GM23338 (cell line): ENCODE measurements around the gene C10orf105. TPM values are rescaled to one million over a fixed set of nuclear protein-coding genes. Genes with fewer than 3 reads are reported as not detected.

Source experiments
- ATAC-seq: fragments of 200-7000 bp; cut with Tn5 transposase; 3 replicates; pipeline ENCODE4 v1.9.1; 2020
- DNase-seq: peaks from one replicate; pipeline ENCODE4 v3.0.0-alpha.2; 2015; ENCODE audit warnings: low spot score
- H2AFZ ChIP-seq: fragments of 200-600 bp; sonication (generic); 2 replicates; pipeline ENCODE4 v1.8.0; 2016; ENCODE audit warnings: antibody characterized with exemption, mild to moderate bottlenecking, moderate library complexity
- H3F3A ChIP-seq: fragments of 200-600 bp; sonication (generic); replicated peaks from 2 replicates; pipeline ENCODE4 v1.8.0; 2017; ENCODE audit warnings: antibody characterized with exemption, mixed run types, low read depth
- H3K27ac ChIP-seq: fragments of 200-600 bp; sonication (generic); 2 replicates; pipeline ENCODE4 v1.6.1; 2016; ENCODE audit warnings: low read depth
- H3K27me3 ChIP-seq: fragments of 200-600 bp; sonication (generic); 2 replicates; pipeline ENCODE4 v1.8.0; 2016; ENCODE audit warnings: mild to moderate bottlenecking, mixed run types, moderate library complexity; ENCODE audit not compliant: insufficient read depth
- H3K36me3 ChIP-seq: fragments of 200-600 bp; sonication (generic); 2 replicates; pipeline ENCODE4 v1.8.0; 2016; ENCODE audit warnings: mild to moderate bottlenecking; ENCODE audit not compliant: insufficient read depth
- H3K4me1 ChIP-seq: fragments of 200-600 bp; sonication (generic); 2 replicates; pipeline ENCODE4 v1.8.0; 2016; ENCODE audit warnings: mild to moderate bottlenecking, moderate library complexity; ENCODE audit not compliant: insufficient read depth
- H3K4me2 ChIP-seq: fragments of 200-600 bp; sonication (generic); 2 replicates; pipeline ENCODE4 v1.7.1; 2017; ENCODE audit warnings: mixed run types
- H3K4me3 ChIP-seq: fragments of 200-600 bp; sonication (generic); 2 replicates; pipeline ENCODE4 v1.6.1; 2016; ENCODE audit warnings: mixed run types
- H3K79me2 ChIP-seq: fragments of 200-600 bp; sonication (generic); replicated peaks from 2 replicates; pipeline ENCODE4 v1.8.0; 2017; ENCODE audit warnings: mild to moderate bottlenecking; ENCODE audit not compliant: insufficient read depth
- H3K9me2 ChIP-seq: fragments of 200-600 bp; sonication (generic); 2 replicates; pipeline ENCODE4 v1.8.0; 2017; ENCODE audit not compliant: insufficient read depth
- H4K20me1 ChIP-seq: fragments of 200-600 bp; sonication (generic); replicated peaks from 2 replicates; pipeline ENCODE4 v1.8.0; 2017; ENCODE audit warnings: mild to moderate bottlenecking; ENCODE audit not compliant: insufficient read depth
- H3K27ac Mint-ChIP-seq: 2 replicates; pipeline ENCODE4 v1.8.0; 2020; ENCODE audit warnings: inconsistent platforms, mild to moderate bottlenecking, moderate library complexity, mixed read lengths
- H3K27me3 Mint-ChIP-seq: 3 replicates; pipeline ENCODE4 v1.8.0; 2022; ENCODE audit warnings: low read depth, mild to moderate bottlenecking, moderate library complexity, mixed read lengths, inconsistent platforms; ENCODE audit not compliant: insufficient read depth, poor library complexity
- H3K36me3 Mint-ChIP-seq: 3 replicates; pipeline ENCODE4 v1.8.0; 2021; ENCODE audit warnings: low read depth, mild to moderate bottlenecking, inconsistent platforms, moderate library complexity, mixed read lengths
- H3K4me1 Mint-ChIP-seq: 3 replicates; pipeline ENCODE4 v1.8.0; 2020; ENCODE audit warnings: mild to moderate bottlenecking, inconsistent platforms, mixed read lengths
- H3K4me3 Mint-ChIP-seq: 3 replicates; pipeline ENCODE4 v1.8.0; 2021; ENCODE audit warnings: moderate library complexity, mild to moderate bottlenecking, inconsistent platforms, mixed read lengths
- H3K9me3 Mint-ChIP-seq: 3 replicates; pipeline ENCODE4 v1.8.0; 2020; ENCODE audit warnings: moderate library complexity, mild to moderate bottlenecking, inconsistent platforms, mixed read lengths
- CREB1 ChIP-seq: fragments of 250-450 bp; sonication (Bioruptor Pico); IDR thresholded peaks from 2 replicates; pipeline ENCODE4 v1.5.0; 2020; ENCODE audit warnings: low read depth, mild to moderate bottlenecking, moderate library complexity
- JUNB ChIP-seq: IDR thresholded peaks from one replicate; pipeline ENCODE4 v1.6.1; 2016; ENCODE audit warnings: antibody characterized with exemption; ENCODE audit not compliant: unreplicated experiment
- NANOG ChIP-seq: IDR thresholded peaks from 2 replicates; pipeline ENCODE4 v1.6.1; 2016; ENCODE audit warnings: antibody characterized with exemption, borderline replicate concordance
- POLR2AphosphoS5 ChIP-seq: IDR thresholded peaks from 2 replicates; pipeline ENCODE4 v1.6.1; 2016; ENCODE audit warnings: antibody characterized with exemption, low read depth
- STAT1 ChIP-seq: IDR thresholded peaks from one replicate; pipeline ENCODE4 v1.6.1; 2016; ENCODE audit warnings: antibody characterized with exemption; ENCODE audit not compliant: unreplicated experiment
- ZNF114 ChIP-seq: fragments of 250-450 bp; sonication (Bioruptor Pico); IDR thresholded peaks from 2 replicates; pipeline ENCODE4 v1.5.0; 2020; ENCODE audit warnings: mild to moderate bottlenecking, moderate library complexity
- ZNF331 ChIP-seq: fragments of 250-450 bp; sonication (Bioruptor Pico); IDR thresholded peaks from 2 replicates; pipeline ENCODE4 v1.5.0; 2020; ENCODE audit warnings: low read depth, mild to moderate bottlenecking, moderate library complexity
- polyA plus RNA-seq: library from polyadenylated mRNA; unstranded; fragments of >200 nt; fragmentation: Nextera tagmentation; extraction: Ambion mirVana; gene quantifications from 2 replicates; pipeline ENCODE4 v1.2.1, GENCODE V29; 2016
- total RNA-seq: library from RNA; depleted of rRNA; stranded (reverse); fragments of >200 nt; shearing (Covaris generic); gene quantifications from 2 replicates; pipeline ENCODE4 v1.2.3, GENCODE V29; 2014
- TF ChIP-seq, protein P1 (sequence below), 2 experiments: fragments of 200-600 bp in 1 of 2; sonication (generic) in 1 of 2; conservative IDR thresholded peaks; 2 replicates each; pipeline versions ENCODE4 v1.5.1 to v1.6.1; 2016 to 2017; ENCODE audit warnings: antibody characterized with exemption in 2 of 2, low read depth in 2 of 2, mild to moderate bottlenecking in 2 of 2, moderate library complexity in 1 of 2
- TF ChIP-seq, protein P2 (sequence below): IDR thresholded peaks from one replicate; pipeline ENCODE4 v1.6.1; 2018; ENCODE audit warnings: antibody characterized with exemption; ENCODE audit not compliant: unreplicated experiment
- TF ChIP-seq, protein P3 (sequence below): fragments of 250-450 bp; sonication (Bioruptor Pico); IDR thresholded peaks from 2 replicates; pipeline ENCODE4 v1.5.0; 2020; ENCODE audit warnings: mild to moderate bottlenecking, moderate library complexity
- TF ChIP-seq, protein P4 (sequence below): IDR thresholded peaks from 2 replicates; pipeline ENCODE4 v1.6.1; 2016; ENCODE audit warnings: antibody characterized with exemption

The C10orf105 gene
- total and polyA plus RNA-seq, 2 experiments from 2014 or later: 0.15 to 0.17 TPM

DNA sequence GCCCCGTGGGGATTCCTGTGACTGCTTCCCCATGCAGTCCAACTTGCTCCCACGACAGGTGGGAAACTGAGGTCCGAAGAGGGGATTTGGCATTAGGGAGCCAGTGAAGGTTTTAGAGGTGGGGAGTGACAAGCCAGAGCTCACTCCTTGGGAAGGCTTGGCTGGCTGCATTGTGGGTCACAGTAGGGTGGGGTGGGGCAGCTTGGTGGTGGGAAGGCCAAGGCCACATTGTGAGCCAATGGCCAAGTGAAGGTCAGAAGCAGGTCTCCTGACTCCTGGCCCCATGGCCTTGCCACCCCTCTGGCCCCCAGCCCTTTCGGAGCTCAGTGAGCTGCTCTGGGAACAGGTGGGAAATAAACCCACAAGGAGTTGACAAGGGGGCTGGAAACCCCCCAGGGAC lies 2.5 kb downstream of the C10orf105 start:
- peaks cover 23% of the 10 kb centered on the region for H3K27me3 Mint-ChIP-seq
- DNase-seq (no peak), ATAC-seq (no peak)
- no peak overlapping the region for H3K4me2 ChIP-seq
- no peaks in the 10 kb centered on the region for H4K20me1 ChIP-seq
- no peak overlapping the region for H2AFZ ChIP-seq
- no peak overlapping the region for H3K27ac ChIP-seq
- no peaks in the 10 kb centered on the region for H3K36me3 ChIP-seq
- TF ChIP-seq, protein P1, sequence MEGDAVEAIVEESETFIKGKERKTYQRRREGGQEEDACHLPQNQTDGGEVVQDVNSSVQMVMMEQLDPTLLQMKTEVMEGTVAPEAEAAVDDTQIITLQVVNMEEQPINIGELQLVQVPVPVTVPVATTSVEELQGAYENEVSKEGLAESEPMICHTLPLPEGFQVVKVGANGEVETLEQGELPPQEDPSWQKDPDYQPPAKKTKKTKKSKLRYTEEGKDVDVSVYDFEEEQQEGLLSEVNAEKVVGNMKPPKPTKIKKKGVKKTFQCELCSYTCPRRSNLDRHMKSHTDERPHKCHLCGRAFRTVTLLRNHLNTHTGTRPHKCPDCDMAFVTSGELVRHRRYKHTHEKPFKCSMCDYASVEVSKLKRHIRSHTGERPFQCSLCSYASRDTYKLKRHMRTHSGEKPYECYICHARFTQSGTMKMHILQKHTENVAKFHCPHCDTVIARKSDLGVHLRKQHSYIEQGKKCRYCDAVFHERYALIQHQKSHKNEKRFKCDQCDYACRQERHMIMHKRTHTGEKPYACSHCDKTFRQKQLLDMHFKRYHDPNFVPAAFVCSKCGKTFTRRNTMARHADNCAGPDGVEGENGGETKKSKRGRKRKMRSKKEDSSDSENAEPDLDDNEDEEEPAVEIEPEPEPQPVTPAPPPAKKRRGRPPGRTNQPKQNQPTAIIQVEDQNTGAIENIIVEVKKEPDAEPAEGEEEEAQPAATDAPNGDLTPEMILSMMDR (conservative IDR thresholded peaks at IDR 0.05; ENCODE audit: low read depth in 2 of 2): no peak
- TF ChIP-seq POLR2AphosphoS5: no peak
- TF ChIP-seq STAT1: no peak
- TF ChIP-seq, protein P2, sequence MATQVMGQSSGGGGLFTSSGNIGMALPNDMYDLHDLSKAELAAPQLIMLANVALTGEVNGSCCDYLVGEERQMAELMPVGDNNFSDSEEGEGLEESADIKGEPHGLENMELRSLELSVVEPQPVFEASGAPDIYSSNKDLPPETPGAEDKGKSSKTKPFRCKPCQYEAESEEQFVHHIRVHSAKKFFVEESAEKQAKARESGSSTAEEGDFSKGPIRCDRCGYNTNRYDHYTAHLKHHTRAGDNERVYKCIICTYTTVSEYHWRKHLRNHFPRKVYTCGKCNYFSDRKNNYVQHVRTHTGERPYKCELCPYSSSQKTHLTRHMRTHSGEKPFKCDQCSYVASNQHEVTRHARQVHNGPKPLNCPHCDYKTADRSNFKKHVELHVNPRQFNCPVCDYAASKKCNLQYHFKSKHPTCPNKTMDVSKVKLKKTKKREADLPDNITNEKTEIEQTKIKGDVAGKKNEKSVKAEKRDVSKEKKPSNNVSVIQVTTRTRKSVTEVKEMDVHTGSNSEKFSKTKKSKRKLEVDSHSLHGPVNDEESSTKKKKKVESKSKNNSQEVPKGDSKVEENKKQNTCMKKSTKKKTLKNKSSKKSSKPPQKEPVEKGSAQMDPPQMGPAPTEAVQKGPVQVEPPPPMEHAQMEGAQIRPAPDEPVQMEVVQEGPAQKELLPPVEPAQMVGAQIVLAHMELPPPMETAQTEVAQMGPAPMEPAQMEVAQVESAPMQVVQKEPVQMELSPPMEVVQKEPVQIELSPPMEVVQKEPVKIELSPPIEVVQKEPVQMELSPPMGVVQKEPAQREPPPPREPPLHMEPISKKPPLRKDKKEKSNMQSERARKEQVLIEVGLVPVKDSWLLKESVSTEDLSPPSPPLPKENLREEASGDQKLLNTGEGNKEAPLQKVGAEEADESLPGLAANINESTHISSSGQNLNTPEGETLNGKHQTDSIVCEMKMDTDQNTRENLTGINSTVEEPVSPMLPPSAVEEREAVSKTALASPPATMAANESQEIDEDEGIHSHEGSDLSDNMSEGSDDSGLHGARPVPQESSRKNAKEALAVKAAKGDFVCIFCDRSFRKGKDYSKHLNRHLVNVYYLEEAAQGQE: no peak
- TF ChIP-seq ZNF114 (CRISPR knock-in tag): no peak
- no peak for TF ChIP-seq NANOG
- TF ChIP-seq, protein P3, sequence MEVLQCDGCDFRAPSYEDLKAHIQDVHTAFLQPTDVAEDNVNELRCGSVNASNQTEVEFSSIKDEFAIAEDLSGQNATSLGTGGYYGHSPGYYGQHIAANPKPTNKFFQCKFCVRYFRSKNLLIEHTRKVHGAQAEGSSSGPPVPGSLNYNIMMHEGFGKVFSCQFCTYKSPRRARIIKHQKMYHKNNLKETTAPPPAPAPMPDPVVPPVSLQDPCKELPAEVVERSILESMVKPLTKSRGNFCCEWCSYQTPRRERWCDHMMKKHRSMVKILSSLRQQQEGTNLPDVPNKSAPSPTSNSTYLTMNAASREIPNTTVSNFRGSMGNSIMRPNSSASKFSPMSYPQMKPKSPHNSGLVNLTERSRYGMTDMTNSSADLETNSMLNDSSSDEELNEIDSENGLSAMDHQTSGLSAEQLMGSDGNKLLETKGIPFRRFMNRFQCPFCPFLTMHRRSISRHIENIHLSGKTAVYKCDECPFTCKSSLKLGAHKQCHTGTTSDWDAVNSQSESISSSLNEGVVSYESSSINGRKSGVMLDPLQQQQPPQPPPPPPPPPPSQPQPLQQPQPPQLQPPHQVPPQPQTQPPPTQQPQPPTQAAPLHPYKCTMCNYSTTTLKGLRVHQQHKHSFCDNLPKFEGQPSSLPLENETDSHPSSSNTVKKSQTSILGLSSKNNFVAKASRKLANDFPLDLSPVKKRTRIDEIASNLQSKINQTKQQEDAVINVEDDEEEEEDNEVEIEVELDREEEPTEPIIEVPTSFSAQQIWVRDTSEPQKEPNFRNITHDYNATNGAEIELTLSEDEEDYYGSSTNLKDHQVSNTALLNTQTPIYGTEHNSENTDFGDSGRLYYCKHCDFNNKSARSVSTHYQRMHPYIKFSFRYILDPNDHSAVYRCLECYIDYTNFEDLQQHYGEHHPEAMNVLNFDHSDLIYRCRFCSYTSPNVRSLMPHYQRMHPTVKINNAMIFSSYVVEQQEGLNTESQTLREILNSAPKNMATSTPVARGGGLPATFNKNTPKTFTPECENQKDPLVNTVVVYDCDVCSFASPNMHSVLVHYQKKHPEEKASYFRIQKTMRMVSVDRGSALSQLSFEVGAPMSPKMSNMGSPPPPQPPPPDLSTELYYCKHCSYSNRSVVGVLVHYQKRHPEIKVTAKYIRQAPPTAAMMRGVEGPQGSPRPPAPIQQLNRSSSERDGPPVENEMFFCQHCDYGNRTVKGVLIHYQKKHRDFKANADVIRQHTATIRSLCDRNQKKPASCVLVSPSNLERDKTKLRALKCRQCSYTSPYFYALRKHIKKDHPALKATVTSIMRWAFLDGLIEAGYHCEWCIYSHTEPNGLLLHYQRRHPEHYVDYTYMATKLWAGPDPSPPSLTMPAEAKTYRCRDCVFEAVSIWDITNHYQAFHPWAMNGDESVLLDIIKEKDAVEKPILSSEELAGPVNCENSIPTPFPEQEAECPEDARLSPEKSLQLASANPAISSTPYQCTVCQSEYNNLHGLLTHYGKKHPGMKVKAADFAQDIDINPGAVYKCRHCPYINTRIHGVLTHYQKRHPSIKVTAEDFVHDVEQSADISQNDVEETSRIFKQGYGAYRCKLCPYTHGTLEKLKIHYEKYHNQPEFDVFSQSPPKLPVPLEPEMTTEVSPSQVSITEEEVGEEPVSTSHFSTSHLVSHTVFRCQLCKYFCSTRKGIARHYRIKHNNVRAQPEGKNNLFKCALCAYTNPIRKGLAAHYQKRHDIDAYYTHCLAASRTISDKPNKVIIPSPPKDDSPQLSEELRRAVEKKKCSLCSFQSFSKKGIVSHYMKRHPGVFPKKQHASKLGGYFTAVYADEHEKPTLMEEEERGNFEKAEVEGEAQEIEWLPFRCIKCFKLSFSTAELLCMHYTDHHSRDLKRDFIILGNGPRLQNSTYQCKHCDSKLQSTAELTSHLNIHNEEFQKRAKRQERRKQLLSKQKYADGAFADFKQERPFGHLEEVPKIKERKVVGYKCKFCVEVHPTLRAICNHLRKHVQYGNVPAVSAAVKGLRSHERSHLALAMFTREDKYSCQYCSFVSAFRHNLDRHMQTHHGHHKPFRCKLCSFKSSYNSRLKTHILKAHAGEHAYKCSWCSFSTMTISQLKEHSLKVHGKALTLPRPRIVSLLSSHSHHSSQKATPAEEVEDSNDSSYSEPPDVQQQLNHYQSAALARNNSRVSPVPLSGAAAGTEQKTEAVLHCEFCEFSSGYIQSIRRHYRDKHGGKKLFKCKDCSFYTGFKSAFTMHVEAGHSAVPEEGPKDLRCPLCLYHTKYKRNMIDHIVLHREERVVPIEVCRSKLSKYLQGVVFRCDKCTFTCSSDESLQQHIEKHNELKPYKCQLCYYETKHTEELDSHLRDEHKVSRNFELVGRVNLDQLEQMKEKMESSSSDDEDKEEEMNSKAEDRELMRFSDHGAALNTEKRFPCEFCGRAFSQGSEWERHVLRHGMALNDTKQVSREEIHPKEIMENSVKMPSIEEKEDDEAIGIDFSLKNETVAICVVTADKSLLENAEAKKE: no peak
- TF ChIP-seq JUNB: no peak
- TF ChIP-seq ZNF331 (CRISPR knock-in tag): no peak
- no peak for TF ChIP-seq CREB1
- TF ChIP-seq, protein P4, sequence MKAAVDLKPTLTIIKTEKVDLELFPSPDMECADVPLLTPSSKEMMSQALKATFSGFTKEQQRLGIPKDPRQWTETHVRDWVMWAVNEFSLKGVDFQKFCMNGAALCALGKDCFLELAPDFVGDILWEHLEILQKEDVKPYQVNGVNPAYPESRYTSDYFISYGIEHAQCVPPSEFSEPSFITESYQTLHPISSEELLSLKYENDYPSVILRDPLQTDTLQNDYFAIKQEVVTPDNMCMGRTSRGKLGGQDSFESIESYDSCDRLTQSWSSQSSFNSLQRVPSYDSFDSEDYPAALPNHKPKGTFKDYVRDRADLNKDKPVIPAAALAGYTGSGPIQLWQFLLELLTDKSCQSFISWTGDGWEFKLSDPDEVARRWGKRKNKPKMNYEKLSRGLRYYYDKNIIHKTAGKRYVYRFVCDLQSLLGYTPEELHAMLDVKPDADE: no peak
- no peaks in the 10 kb centered on the region for H3K27me3 ChIP-seq
- no peak overlapping the region for H3K4me3 Mint-ChIP-seq
- no peak overlapping the region for H3K4me3 ChIP-seq
- no peaks in the 10 kb centered on the region for H3F3A ChIP-seq
- H3K79me2 ChIP-seq: no peaks in the 10 kb centered on the region
- H3K36me3 Mint-ChIP-seq: no peaks in the 10 kb centered on the region
- H3K4me1 ChIP-seq: peaks cover 8% of the 10 kb centered on the region
- no peaks in the 10 kb centered on the region for H3K9me3 Mint-ChIP-seq
- peaks cover 20% of the 10 kb centered on the region for H3K4me1 Mint-ChIP-seq
- H3K9me2 ChIP-seq: no peaks in the 10 kb centered on the region
- H3K27ac Mint-ChIP-seq: no peak overlapping the region
